Ovary (tissue), 3 donors: ENCODE results near the gene SLC35G2.

Experiments used
- POLR2A ChIP-seq: fragments of 450-650 bp; IDR thresholded peaks from one replicate; pipeline ENCODE4 v1.6.1; 2017; ENCODE audit warnings: antibody characterized with exemption, mild to moderate bottlenecking, moderate library complexity
- TF ChIP-seq, protein P1 (sequence below), 3 donors: fragments of 450-650 bp in 2 of 3; fragments of 200-600 bp in 1 of 3; IDR thresholded peaks; one replicate each; pipeline versions ENCODE4 v1.5.1 to v1.8.0; 2016 to 2022; ENCODE audit warnings: antibody characterized with exemption in 3 of 3, mild to moderate bottlenecking in 1 of 3
- donor health status: DM: no; HTN: no; CAD: no.

DNA sequence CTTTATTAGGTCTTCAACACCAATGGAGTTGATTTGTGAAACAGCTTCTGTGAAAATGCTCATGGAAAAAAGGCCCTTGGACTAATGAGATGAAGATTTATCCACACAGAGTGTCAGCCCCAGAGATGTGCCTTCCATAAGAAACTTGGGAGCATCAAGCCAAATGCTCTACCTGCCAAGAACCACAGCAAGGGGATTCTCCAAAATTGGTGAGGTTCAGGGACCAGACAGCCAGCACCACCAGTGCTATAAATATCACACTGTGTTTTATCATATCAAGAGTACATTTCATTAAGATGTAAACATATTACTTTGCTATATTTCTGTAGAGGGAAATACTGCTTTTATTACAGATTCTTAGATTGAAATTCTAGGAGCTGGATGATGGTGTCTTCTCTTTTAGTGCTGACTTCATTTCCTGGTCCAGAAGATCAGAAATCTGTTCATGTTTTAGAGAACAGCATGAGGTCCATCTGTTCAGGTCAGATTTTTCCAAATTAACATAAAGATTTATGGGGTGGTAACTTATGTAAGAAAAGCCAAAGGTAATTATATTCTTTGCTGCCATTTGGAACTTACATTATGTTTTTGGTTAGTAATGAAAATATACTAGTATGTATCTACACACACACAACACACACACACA lies 17.7 kb downstream of the SLC35G2 start:
- TF ChIP-seq, protein P1, sequence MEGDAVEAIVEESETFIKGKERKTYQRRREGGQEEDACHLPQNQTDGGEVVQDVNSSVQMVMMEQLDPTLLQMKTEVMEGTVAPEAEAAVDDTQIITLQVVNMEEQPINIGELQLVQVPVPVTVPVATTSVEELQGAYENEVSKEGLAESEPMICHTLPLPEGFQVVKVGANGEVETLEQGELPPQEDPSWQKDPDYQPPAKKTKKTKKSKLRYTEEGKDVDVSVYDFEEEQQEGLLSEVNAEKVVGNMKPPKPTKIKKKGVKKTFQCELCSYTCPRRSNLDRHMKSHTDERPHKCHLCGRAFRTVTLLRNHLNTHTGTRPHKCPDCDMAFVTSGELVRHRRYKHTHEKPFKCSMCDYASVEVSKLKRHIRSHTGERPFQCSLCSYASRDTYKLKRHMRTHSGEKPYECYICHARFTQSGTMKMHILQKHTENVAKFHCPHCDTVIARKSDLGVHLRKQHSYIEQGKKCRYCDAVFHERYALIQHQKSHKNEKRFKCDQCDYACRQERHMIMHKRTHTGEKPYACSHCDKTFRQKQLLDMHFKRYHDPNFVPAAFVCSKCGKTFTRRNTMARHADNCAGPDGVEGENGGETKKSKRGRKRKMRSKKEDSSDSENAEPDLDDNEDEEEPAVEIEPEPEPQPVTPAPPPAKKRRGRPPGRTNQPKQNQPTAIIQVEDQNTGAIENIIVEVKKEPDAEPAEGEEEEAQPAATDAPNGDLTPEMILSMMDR (IDR thresholded peaks at IDR 0.05) = no peak
- no peak for TF ChIP-seq POLR2A
